ENCODE measurements around the gene RBM14.
A peak's percentile ranks its signal among the peaks of the same experiment; 100 is the strongest.

Gene RBM14

DNA sequence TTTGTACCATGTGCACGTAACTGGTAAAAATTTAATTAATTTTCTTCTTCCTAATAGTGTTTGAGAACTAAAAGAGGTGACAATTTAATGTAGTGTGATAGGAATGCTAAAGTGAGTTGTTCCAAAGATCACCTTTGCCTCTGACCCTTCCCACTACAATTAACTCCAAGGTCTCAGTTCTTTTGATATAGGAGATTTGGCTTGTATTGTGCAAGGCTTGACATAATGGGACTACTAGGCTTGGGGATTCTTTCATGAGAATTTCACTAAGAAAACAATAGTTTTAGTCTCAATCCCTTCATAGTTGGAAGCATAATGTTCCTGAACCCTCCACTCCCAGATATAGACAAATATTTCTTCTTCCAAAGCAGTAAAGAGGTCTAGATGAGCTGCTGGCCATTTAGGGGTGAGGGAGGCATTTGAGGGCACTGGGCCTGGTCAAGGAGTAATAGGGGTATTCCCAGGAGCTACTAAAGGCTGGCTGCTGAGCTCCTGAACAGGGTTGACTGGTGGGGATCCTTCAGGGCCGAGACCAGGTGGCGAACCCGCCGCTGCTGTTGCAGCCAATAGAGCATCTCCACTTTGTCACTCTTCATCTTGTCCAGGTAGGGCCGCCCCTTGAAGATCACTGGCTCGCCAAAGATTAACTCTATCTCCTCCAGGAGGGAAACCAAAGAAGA is 26.3 kb upstream of the RBM14 start:
- Histone ChIP-seq H3K4me3 (replicated peaks; ENCODE audit: low read depth, low read length) (no peak overlapping the region), H3K36me3 (ENCODE audit: control insufficient read depth, insufficient read depth, low read length) (no peaks in the 10 kb centered on the region), H3K27me3 (replicated peaks; ENCODE audit: control insufficient read depth, insufficient read depth, low read length) (no peaks in the 10 kb centered on the region)
- DNase-seq (ENCODE audit: extremely low read depth, insufficient read length) = no peak
- TF ChIP-seq, protein P1, sequence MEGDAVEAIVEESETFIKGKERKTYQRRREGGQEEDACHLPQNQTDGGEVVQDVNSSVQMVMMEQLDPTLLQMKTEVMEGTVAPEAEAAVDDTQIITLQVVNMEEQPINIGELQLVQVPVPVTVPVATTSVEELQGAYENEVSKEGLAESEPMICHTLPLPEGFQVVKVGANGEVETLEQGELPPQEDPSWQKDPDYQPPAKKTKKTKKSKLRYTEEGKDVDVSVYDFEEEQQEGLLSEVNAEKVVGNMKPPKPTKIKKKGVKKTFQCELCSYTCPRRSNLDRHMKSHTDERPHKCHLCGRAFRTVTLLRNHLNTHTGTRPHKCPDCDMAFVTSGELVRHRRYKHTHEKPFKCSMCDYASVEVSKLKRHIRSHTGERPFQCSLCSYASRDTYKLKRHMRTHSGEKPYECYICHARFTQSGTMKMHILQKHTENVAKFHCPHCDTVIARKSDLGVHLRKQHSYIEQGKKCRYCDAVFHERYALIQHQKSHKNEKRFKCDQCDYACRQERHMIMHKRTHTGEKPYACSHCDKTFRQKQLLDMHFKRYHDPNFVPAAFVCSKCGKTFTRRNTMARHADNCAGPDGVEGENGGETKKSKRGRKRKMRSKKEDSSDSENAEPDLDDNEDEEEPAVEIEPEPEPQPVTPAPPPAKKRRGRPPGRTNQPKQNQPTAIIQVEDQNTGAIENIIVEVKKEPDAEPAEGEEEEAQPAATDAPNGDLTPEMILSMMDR (IDR thresholded peaks at IDR 0.05; ENCODE audit: insufficient read depth, low read length, poor library complexity, severe bottlenecking) = no peak

DNA sequence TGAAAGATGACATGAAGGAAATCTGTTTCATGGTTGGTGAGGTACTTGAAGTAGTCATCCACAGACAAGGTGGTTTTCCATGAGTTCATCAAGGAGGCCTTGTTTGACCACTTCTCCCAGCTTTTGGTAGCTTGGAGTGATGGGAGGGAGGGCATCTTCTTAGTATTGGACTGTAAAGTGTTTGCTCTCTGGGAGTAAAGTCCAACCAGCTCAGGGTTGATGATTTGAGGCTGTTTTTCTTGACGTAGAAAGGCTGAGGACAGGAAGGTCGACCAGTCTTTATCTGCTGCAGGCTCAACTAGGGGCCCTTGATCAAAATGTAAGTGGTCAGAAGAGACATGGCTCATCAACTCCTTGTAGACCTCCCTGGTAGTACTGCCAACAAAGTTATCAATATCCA is 25.3 kb upstream of the RBM14 start:
- H3K27me3 ChIP-seq (replicated peaks; ENCODE audit: control insufficient read depth, insufficient read depth, low read length) = no peaks in the 10 kb centered on the region
- no peak for DNase-seq (ENCODE audit: extremely low read depth, insufficient read length)
- H3K36me3 ChIP-seq (ENCODE audit: control insufficient read depth, insufficient read depth, low read length) = no peaks in the 10 kb centered on the region
- TF ChIP-seq, protein P1 (IDR thresholded peaks at IDR 0.05; ENCODE audit: insufficient read depth, low read length, poor library complexity, severe bottlenecking) = no peak
- no peak overlapping the region for H3K4me3 ChIP-seq (replicated peaks; ENCODE audit: low read depth, low read length)

GRCh38 chr11:66592457-66593302 is 23.8 kb upstream of the RBM14 start, which contains the start of the genes CCDC87 and CCS:
TSS of gene CCDC87 (minus strand) at chr11:66593063. CDS start at chr11:66593015, 48 bp downstream.
TSS of gene CCS (plus strand) at chr11:66593185. CDS start at chr11:66593262, 77 bp downstream.
- H3K36me3 ChIP-seq (ENCODE audit: control insufficient read depth, insufficient read depth, low read length) = no peaks in the 10 kb centered on the region

DNA sequence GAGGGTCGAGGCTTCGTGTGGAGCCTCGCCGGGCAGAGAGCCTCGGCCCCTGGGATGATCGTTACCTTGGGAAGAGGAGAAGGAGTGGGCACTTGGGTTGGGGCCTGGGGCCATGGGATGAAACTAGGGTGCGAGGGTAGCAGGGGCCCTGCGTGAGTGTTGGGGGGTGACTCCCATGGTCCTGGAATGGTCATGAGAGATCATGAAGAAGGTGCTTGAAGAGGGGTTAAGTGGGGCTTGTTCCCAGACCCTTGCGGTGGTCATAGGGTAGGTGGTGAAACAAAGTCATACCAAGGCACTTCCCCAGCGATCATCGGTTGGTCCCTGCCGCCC is 23.2 kb upstream of the RBM14 start:
- TF ChIP-seq, protein P1 (IDR thresholded peaks at IDR 0.05; ENCODE audit: insufficient read depth, low read length, poor library complexity, severe bottlenecking) = no peak
- H3K4me3 ChIP-seq (replicated peaks; ENCODE audit: low read depth, low read length) = peak overlapping the region; percentile 69
- no peaks in the 10 kb centered on the region for H3K36me3 ChIP-seq (ENCODE audit: control insufficient read depth, insufficient read depth, low read length)
- DNase-seq (ENCODE audit: extremely low read depth, insufficient read length) = no peak
- H3K27me3 ChIP-seq (replicated peaks; ENCODE audit: control insufficient read depth, insufficient read depth, low read length) = no peaks in the 10 kb centered on the region

More at GRCh38 chr11:66592457-66593302, 23.8 kb upstream of the RBM14 start, which contains the start of the genes CCDC87 and CCS:
- peak; percentile 99 for DNase-seq (ENCODE audit: extremely low read depth, insufficient read length)
- TF ChIP-seq, protein P1 (IDR thresholded peaks at IDR 0.05; ENCODE audit: insufficient read depth, low read length, poor library complexity, severe bottlenecking) = peak; percentile 62
- H3K27me3 ChIP-seq (replicated peaks; ENCODE audit: control insufficient read depth, insufficient read depth, low read length) = no peaks in the 10 kb centered on the region
- H3K4me3 ChIP-seq (replicated peaks; ENCODE audit: low read depth, low read length) = peak within 1 kb of the TSS; percentile 69

DNA sequence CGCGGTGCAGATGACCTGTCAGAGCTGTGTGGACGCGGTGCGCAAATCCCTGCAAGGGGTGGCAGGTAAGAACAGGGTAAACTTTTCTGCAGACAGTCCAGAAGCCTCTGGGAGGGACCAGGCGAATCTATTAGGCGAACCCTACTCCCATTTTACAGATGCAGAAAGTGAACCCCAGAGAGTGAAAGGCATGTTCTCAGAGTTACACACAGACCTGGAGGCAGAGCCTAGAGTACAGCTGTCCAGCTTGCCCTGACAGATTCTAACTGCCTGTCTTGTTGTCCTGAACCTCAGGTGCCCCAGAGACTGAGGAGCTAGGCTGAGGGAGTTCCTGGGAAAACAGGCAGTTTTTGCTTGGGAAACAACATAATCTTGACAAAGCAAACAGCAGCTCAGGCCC is 22.8 kb upstream of the RBM14 start:
- no peak for DNase-seq (ENCODE audit: extremely low read depth, insufficient read length)
- Histone ChIP-seq H3K36me3 (ENCODE audit: control insufficient read depth, insufficient read depth, low read length) (no peaks in the 10 kb centered on the region), H3K4me3 (replicated peaks; ENCODE audit: low read depth, low read length) (peak overlapping the region; percentile 69), H3K27me3 (replicated peaks; ENCODE audit: control insufficient read depth, insufficient read depth, low read length) (no peaks in the 10 kb centered on the region)
- TF ChIP-seq, protein P1 (IDR thresholded peaks at IDR 0.05; ENCODE audit: insufficient read depth, low read length, poor library complexity, severe bottlenecking) = no peak
